Measurements from ENCODE around the gene NRCAM.

DNA sequence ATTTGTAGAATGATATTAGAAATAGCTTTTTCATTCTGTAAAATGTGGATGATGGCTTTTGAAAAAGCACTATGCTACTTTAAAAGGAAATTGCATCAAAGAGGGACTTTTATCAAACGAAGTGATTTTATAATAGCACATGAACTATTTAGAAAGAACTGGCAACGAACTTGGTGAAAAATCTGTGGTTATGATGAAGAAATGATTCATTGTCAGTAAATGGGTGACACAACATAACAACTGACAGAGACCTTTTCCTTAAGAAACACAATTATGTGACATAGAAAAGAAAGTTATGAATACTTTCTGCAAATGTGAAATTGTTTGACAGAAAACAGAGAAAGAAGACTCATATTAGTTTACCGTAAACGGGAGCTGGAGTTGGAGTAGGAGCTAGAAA lies 265.3 kb downstream of the NRCAM start:
- TF ChIP-seq TAF1 (conservative IDR thresholded peaks at IDR 0.05) (no peak), HNF4A (conservative IDR thresholded peaks at IDR 0.05) (no peak), RXRA (IDR thresholded peaks at IDR 0.05) (no peak), NR2F2 (IDR thresholded peaks at IDR 0.05) (no peak), JUND (IDR thresholded peaks at IDR 0.05) (no peak), GABPA (IDR thresholded peaks at IDR 0.05 in 1 of 2, conservative IDR thresholded peaks at IDR 0.05 in 1 of 2) (no peak), MAX (IDR thresholded peaks at IDR 0.05) (no peak), REST (IDR thresholded peaks at IDR 0.05) (no peak), EGR1 (IDR thresholded peaks at IDR 0.05; ENCODE audit: low read depth in 2 of 2) (no peak), ATF3 (IDR thresholded peaks at IDR 0.05) (no peak), RAD21 (IDR thresholded peaks at IDR 0.05) (no peak), HNF4G (IDR thresholded peaks at IDR 0.05) (no peak), YY1 (IDR thresholded peaks at IDR 0.05) (no peak)
- TF ChIP-seq, protein P1, sequence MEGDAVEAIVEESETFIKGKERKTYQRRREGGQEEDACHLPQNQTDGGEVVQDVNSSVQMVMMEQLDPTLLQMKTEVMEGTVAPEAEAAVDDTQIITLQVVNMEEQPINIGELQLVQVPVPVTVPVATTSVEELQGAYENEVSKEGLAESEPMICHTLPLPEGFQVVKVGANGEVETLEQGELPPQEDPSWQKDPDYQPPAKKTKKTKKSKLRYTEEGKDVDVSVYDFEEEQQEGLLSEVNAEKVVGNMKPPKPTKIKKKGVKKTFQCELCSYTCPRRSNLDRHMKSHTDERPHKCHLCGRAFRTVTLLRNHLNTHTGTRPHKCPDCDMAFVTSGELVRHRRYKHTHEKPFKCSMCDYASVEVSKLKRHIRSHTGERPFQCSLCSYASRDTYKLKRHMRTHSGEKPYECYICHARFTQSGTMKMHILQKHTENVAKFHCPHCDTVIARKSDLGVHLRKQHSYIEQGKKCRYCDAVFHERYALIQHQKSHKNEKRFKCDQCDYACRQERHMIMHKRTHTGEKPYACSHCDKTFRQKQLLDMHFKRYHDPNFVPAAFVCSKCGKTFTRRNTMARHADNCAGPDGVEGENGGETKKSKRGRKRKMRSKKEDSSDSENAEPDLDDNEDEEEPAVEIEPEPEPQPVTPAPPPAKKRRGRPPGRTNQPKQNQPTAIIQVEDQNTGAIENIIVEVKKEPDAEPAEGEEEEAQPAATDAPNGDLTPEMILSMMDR (IDR thresholded peaks at IDR 0.05; ENCODE audit: low read depth, low read length, missing input control) = no peak

Data from liver (tissue), 3 donors.